ENCODE data around the gene TMEM63C. TPM values are rescaled to one million over a fixed set of nuclear protein-coding genes. Genes with fewer than 3 reads are reported as not detected.

The TMEM63C gene
- total RNA-seq, 1 donor, result 1.4 TPM

DNA sequence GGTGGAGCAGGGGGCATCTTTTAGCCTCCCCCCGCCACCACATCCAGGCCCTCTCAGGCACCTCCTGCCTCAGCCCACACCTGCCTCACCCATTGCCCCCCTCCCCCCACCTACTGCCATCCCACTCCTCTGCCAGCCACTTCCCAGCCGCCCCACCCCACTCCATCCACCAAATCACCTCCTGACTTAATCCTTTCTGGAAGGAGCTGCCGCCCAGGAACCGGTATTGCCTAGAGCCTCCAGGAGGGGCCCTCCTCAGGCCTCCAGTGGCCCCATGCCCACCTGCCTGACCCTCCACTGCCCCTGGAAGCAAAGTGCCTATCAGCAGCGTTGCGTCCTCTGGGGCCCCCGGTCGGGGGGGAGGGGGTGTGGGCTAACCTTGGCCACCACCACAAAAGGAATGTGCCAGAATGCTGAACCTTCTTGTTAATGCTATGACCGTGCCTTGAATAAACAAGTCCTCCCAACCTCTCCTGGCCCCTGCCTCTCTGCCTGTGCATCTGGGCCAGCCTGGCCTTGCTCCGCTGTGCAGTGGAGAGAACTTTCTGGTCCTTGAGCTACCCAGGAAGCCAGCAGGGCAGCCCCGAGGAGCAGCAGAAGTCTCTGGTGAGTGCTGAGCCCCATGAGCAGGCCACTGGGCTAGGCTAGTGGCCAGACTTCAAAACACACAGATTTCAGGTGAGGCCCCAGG lies 77.6 kb downstream of the TMEM63C start:
- H3K9me3 ChIP-seq (ENCODE audit: low read depth, low read length), result no peaks in the 10 kb centered on the region
- no peaks in the 10 kb centered on the region for H3K27me3 ChIP-seq (ENCODE audit: insufficient read depth, low read length)
- H3K4me1 ChIP-seq (ENCODE audit: insufficient read depth, low read length), result no peaks in the 10 kb centered on the region
- H3K4me3 ChIP-seq (ENCODE audit: low read length), result no peak overlapping the region

- no peaks in the 10 kb centered on the region for H3K27me3 ChIP-seq (ENCODE audit: insufficient read depth, low read length)
- no peaks in the 10 kb centered on the region for H3K4me1 ChIP-seq (ENCODE audit: insufficient read depth, low read length)
- H3K4me3 ChIP-seq (ENCODE audit: low read length), result no peak overlapping the region
- no peaks in the 10 kb centered on the region for H3K9me3 ChIP-seq (ENCODE audit: low read depth, low read length)
Observed at GRCh38 chr14:77260199-77260598, 78.6 kb downstream of the TMEM63C start.

- H3K9me3 ChIP-seq (ENCODE audit: low read depth, low read length), result no peaks in the 10 kb centered on the region
- H3K4me3 ChIP-seq (ENCODE audit: low read length), result no peak overlapping the region
- H3K27me3 ChIP-seq (ENCODE audit: insufficient read depth, low read length), result no peaks in the 10 kb centered on the region
- no peaks in the 10 kb centered on the region for H3K4me1 ChIP-seq (ENCODE audit: insufficient read depth, low read length)
Observed at GRCh38 chr14:77260631-77261030, 79.0 kb downstream of the TMEM63C start.

DNA sequence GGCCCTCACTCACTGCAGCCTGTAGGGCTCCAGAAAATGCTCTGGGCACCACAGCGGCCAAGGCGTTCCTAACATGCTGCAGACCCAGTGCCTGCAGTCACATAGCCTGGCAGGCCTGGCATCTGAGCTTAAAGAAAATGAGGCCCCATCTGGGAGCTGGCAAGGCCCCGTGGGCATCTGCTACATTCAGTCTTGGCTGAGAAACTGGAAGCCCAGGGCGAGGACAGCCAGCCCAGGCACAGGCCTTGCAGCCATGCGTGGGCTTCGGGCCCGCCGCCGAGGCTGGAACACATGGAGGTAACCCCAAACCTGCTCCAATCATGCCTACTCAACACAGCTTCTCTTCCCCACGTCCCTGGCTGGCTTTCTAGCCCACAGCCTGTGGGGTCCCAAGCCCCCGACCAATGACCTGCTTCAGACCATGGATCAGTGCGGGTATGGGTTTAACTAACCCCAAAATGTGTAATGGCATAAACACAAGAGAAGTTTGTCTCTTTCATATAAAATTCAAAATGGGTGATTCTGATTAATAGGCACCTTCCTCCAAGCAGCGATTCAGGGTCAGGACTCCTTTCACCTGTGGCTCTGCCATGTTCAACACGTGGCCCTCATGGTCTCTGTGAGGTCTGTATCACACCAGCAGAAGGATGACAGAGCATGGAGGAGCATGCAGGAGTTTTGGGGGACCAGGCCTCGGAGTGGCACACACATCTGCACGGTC lies 83.0 kb downstream of the TMEM63C start:
- Histone ChIP-seq H3K9me3 (ENCODE audit: low read depth, low read length) (no peaks in the 10 kb centered on the region), H3K4me3 (ENCODE audit: low read length) (no peak overlapping the region), H3K27me3 (ENCODE audit: insufficient read depth, low read length) (peaks cover 7% of the 10 kb centered on the region), H3K4me1 (ENCODE audit: insufficient read depth, low read length) (no peaks in the 10 kb centered on the region)

DNA sequence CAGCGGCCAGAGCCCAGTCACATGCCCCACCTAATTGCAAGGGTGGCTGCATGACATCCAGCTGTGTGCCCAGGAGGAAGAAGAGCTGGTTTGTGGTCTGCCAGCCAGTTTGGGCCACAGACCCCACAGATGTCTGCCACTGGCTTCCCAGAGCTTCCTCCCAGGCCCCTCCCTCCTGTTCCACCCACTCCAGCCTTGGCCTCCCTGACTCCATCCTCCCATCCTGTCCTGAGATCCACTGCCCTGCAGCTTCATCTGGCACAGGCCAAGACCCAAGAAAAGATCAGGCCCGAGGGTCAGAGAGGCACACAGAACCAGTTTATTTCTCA lies 83.6 kb downstream of the TMEM63C start:
- Histone ChIP-seq H3K9me3 (ENCODE audit: low read depth, low read length) (no peaks in the 10 kb centered on the region), H3K4me1 (ENCODE audit: insufficient read depth, low read length) (no peaks in the 10 kb centered on the region), H3K27me3 (ENCODE audit: insufficient read depth, low read length) (peaks cover 7% of the 10 kb centered on the region), H3K4me3 (ENCODE audit: low read length) (no peak overlapping the region)

- H3K9me3 ChIP-seq (ENCODE audit: low read depth, low read length), result no peaks in the 10 kb centered on the region
- H3K27me3 ChIP-seq (ENCODE audit: insufficient read depth, low read length), result peaks cover 7% of the 10 kb centered on the region
- no peaks in the 10 kb centered on the region for H3K4me1 ChIP-seq (ENCODE audit: insufficient read depth, low read length)
- H3K4me3 ChIP-seq (ENCODE audit: low read length), result no peak overlapping the region
Observed at GRCh38 chr14:77265561-77266335, 84.2 kb downstream of the TMEM63C start.

- H3K4me1 ChIP-seq (ENCODE audit: insufficient read depth, low read length), result no peaks in the 10 kb centered on the region
- H3K27me3 ChIP-seq (ENCODE audit: insufficient read depth, low read length), result peaks cover 10% of the 10 kb centered on the region
- no peaks in the 10 kb centered on the region for H3K9me3 ChIP-seq (ENCODE audit: low read depth, low read length)
- H3K4me3 ChIP-seq (ENCODE audit: low read length), result no peak overlapping the region
Observed at GRCh38 chr14:77266336-77266735, 84.7 kb downstream of the TMEM63C start.

- Histone ChIP-seq H3K9me3 (ENCODE audit: low read depth, low read length) (no peaks in the 10 kb centered on the region), H3K4me3 (ENCODE audit: low read length) (no peak overlapping the region), H3K27me3 (ENCODE audit: insufficient read depth, low read length) (peaks cover 12% of the 10 kb centered on the region), H3K4me1 (ENCODE audit: insufficient read depth, low read length) (no peaks in the 10 kb centered on the region)
Observed at GRCh38 chr14:77267937-77268699, 86.5 kb downstream of the TMEM63C start.

DNA sequence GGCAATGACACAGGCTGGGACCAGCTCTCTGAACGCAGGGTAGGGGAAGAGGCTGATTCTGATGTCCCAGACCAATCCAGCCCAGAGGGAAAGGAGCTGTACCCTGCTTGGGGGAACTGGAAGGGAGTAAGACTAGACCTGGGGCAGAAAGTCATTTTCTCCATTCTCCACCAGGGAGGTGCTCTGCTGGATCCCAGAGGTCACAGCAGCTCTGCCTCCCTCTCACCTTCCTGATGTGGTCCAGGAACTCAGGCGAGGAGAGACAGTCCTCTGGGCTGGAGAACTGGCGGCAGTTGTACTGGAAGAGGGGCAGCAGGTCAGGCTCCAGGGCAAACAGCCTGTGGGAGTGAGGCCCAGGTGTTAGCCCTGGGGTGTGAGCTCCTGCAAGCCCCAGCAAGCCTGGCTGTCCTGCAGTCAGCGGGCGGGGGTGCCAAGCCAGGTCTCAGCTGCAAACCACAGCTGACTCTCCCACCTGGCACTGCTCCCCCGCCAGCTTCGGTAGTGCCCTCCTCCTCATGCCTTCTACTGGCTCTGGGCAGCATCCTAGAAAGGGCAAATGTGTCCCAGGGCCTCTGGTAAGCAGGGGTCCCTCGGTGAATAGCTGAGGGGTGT lies 87.5 kb downstream of the TMEM63C start:
- H3K9me3 ChIP-seq (ENCODE audit: low read depth, low read length), result no peaks in the 10 kb centered on the region
- H3K27me3 ChIP-seq (ENCODE audit: insufficient read depth, low read length), result peaks cover 12% of the 10 kb centered on the region
- H3K4me3 ChIP-seq (ENCODE audit: low read length), result no peak overlapping the region
- H3K4me1 ChIP-seq (ENCODE audit: insufficient read depth, low read length), result no peaks in the 10 kb centered on the region

DNA sequence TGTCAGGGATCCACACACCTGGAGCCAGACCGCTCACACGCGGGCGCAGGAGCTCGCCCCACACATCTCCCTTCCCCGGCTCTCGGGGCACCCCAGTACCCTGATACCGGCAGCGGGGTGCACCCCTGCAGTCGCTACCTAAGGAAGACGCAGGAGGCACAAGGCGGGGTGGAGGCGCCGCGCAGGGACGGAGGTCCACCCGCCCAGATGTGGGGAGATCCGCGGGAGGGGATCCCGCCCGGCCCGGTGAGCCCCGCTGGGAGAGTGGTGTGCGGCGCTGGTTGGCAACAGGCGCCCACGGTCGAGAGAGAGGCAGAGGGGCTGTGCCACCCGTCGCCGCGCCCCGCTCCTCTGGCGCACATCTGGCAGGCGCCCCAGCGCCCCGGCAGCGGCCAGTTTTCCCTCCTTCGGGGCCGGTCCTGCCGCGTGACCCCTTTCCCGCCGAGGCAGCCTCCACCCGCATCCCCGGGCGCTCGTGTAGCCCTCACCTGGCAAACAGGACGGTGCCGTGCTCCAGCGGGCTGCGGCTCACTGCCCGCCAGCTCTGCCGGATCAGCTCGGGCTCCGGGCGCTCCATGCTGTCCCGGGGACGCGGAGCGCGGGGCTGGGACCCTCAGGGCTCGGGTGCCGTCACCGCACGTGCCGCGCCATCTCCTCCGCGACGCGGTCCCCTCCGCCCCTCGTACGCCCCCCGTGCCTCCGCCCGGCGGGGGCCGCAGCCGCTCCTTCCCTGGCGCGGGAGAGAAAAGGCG lies 88.9 kb downstream of the TMEM63C start:
- H3K27me3 ChIP-seq (ENCODE audit: insufficient read depth, low read length), result peaks cover 12% of the 10 kb centered on the region
- H3K9me3 ChIP-seq (ENCODE audit: low read depth, low read length), result no peaks in the 10 kb centered on the region
- no peak overlapping the region for H3K4me3 ChIP-seq (ENCODE audit: low read length)
- H3K4me1 ChIP-seq (ENCODE audit: insufficient read depth, low read length), result no peaks in the 10 kb centered on the region

DNA sequence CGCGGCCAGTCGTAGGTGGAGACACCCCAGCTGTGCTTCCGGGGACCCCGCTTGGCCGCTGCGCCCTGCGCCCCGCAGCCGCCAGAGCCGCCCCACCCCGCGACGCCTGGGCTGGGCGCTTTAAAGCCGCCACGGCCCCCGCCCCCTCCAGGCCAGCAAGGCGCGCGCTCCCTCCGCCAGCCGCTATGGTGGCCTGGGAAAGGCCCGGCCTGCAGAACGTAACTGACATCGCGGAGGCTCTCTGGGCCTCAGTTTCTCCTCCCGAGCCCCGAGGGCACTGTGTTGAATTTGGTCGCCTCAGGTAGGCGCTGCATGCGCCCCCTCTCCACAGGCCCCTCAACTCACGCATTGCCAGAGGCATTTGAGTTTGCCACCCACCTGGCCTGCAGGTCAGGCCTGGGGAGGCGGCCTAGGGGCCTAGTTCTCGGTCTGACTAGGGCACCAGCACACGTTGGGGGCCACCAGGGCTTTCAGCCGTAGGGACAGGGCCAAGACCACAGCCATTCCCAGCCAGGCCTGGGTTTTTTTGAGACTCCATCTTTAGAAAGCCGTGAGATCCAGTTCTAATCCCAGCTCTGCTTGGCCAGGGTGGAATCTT lies 89.6 kb downstream of the TMEM63C start, which contains the start of gene NGB:
Gene NGB (minus strand): TSS at position 94 of the 598 bp plus-strand sequence. CDS start 269 bp downstream, outside the sequence.
- H3K27me3 ChIP-seq (ENCODE audit: insufficient read depth, low read length), result peaks cover 12% of the 10 kb centered on the region
- H3K4me1 ChIP-seq (ENCODE audit: insufficient read depth, low read length), result no peaks in the 10 kb centered on the region
- no peaks in the 10 kb centered on the region for H3K9me3 ChIP-seq (ENCODE audit: low read depth, low read length)
- no peak within 1 kb of the TSS for H3K4me3 ChIP-seq (ENCODE audit: low read length)

- H3K27me3 ChIP-seq (ENCODE audit: insufficient read depth, low read length), result peaks cover 12% of the 10 kb centered on the region
- no peaks in the 10 kb centered on the region for H3K9me3 ChIP-seq (ENCODE audit: low read depth, low read length)
- H3K4me1 ChIP-seq (ENCODE audit: insufficient read depth, low read length), result no peaks in the 10 kb centered on the region
- no peak overlapping the region for H3K4me3 ChIP-seq (ENCODE audit: low read length)
Observed at GRCh38 chr14:77272261-77272660, 90.7 kb downstream of the TMEM63C start.

GRCh38 chr14:77273796-77274195 lies 92.2 kb downstream of the TMEM63C start:
- Histone ChIP-seq H3K9me3 (ENCODE audit: low read depth, low read length) (no peaks in the 10 kb centered on the region), H3K4me1 (ENCODE audit: insufficient read depth, low read length) (no peaks in the 10 kb centered on the region), H3K27me3 (ENCODE audit: insufficient read depth, low read length) (peaks cover 7% of the 10 kb centered on the region), H3K4me3 (ENCODE audit: low read length) (no peak overlapping the region)

All from mononuclear cell (primary cell).